ENCODE results near the gene ANKH.

DNA sequence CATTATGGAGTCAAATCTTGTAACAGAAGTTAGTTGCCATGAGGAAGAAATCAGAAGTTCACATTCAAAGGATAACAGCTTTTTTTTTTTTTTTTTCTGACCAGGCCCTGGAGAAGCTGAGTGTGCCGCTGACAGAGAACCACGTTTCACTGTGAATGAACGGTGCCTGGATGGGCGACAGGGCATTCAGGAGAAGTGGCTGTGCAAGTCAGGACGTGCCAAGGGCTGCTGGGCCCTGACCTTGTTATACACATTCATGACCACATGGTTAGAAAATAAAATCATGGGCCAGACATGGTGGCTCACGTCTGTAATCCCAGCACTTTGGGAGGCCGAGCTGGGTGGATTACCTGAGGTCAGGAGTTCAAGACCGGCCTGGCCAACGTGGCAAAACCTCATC, 91.6 kb downstream of the ANKH start:
- TF ChIP-seq, protein P1, sequence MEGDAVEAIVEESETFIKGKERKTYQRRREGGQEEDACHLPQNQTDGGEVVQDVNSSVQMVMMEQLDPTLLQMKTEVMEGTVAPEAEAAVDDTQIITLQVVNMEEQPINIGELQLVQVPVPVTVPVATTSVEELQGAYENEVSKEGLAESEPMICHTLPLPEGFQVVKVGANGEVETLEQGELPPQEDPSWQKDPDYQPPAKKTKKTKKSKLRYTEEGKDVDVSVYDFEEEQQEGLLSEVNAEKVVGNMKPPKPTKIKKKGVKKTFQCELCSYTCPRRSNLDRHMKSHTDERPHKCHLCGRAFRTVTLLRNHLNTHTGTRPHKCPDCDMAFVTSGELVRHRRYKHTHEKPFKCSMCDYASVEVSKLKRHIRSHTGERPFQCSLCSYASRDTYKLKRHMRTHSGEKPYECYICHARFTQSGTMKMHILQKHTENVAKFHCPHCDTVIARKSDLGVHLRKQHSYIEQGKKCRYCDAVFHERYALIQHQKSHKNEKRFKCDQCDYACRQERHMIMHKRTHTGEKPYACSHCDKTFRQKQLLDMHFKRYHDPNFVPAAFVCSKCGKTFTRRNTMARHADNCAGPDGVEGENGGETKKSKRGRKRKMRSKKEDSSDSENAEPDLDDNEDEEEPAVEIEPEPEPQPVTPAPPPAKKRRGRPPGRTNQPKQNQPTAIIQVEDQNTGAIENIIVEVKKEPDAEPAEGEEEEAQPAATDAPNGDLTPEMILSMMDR (IDR thresholded peaks at IDR 0.05): no peak
- TF ChIP-seq EZH2 (IDR thresholded peaks at IDR 0.05; ENCODE audit: borderline replicate concordance, insufficient read depth, low read depth, low read length, poor library complexity, severe bottlenecking): no peak
